Measurements from ENCODE around the gene VILL. TPM values are rescaled to one million over a fixed set of nuclear protein-coding genes. Genes with fewer than 3 reads are reported as not detected.

The VILL gene
- polyA plus RNA-seq, 1 donor from 2014 or later = not detected

- H3F3A ChIP-seq (ENCODE audit: insufficient read depth, low read length, poor library complexity, severe bottlenecking) = no peaks in the 10 kb centered on the region
- H3K4me2 ChIP-seq (ENCODE audit: low read length) = no peak overlapping the region
- TF ChIP-seq POLR2AphosphoS5 (IDR thresholded peaks at IDR 0.05) (no peak), EP300 (conservative IDR thresholded peaks at IDR 0.05; ENCODE audit: poor library complexity, severe bottlenecking) (no peak), REST (IDR thresholded peaks at IDR 0.05; ENCODE audit: borderline replicate concordance) (no peak), MXI1 (conservative IDR thresholded peaks at IDR 0.05; ENCODE audit: poor library complexity, severe bottlenecking) (no peak), EZH2 (IDR thresholded peaks at IDR 0.05; ENCODE audit: borderline replicate concordance, insufficient read depth, low read length, poor library complexity, severe bottlenecking) (no peak), CTCF (IDR thresholded peaks at IDR 0.05; ENCODE audit: poor library complexity, severe bottlenecking) (no peak), RAD21 (conservative IDR thresholded peaks at IDR 0.05) (no peak), SMC3 (conservative IDR thresholded peaks at IDR 0.05; ENCODE audit: poor library complexity) (no peak), TAF1 (IDR thresholded peaks at IDR 0.05; ENCODE audit: low read depth) (no peak)
- no peaks in the 10 kb centered on the region for H4K20me1 ChIP-seq (ENCODE audit: insufficient read depth)
- H2AFZ ChIP-seq (ENCODE audit: low read depth, low read length) = no peak overlapping the region
- H3K27ac ChIP-seq (ENCODE audit: low read length) = no peak overlapping the region
- H3K9ac ChIP-seq (ENCODE audit: low read length) = no peak overlapping the region
- no peaks in the 10 kb centered on the region for H3K9me3 ChIP-seq (ENCODE audit: low read length)
- H3K79me2 ChIP-seq (replicated peaks; ENCODE audit: insufficient read depth, low read length) = no peaks in the 10 kb centered on the region
- no peaks in the 10 kb centered on the region for H3K9me2 ChIP-seq (ENCODE audit: insufficient read depth, low read length)
- no peak overlapping the region for H3K4me3 ChIP-seq (ENCODE audit: low read length)
- H3K36me3 ChIP-seq (ENCODE audit: insufficient read depth, low read length) = no peaks in the 10 kb centered on the region
- no peaks in the 10 kb centered on the region for H3K27me3 ChIP-seq (ENCODE audit: insufficient read depth, low read depth, low read length)
Observed at GRCh38 chr3:38006445-38006995, 15.9 kb downstream of the VILL start.

GRCh38 chr3:38007754-38008090, 17.1 kb downstream of the VILL start:
- Histone ChIP-seq H3K9ac (ENCODE audit: low read length) (no peak overlapping the region), H3K27ac (ENCODE audit: low read length) (no peak overlapping the region), H3K9me2 (ENCODE audit: insufficient read depth, low read length) (no peaks in the 10 kb centered on the region), H3K4me3 (ENCODE audit: low read length) (no peak overlapping the region), H3K79me2 (replicated peaks; ENCODE audit: insufficient read depth, low read length) (no peaks in the 10 kb centered on the region), H3F3A (ENCODE audit: insufficient read depth, low read length, poor library complexity, severe bottlenecking) (no peaks in the 10 kb centered on the region), H3K27me3 (ENCODE audit: insufficient read depth, low read depth, low read length) (no peaks in the 10 kb centered on the region), H3K9me3 (ENCODE audit: low read length) (no peaks in the 10 kb centered on the region), H4K20me1 (ENCODE audit: insufficient read depth) (no peaks in the 10 kb centered on the region), H2AFZ (ENCODE audit: low read depth, low read length) (no peak overlapping the region), H3K36me3 (ENCODE audit: insufficient read depth, low read length) (no peaks in the 10 kb centered on the region), H3K4me2 (ENCODE audit: low read length) (no peak overlapping the region)
- TF ChIP-seq EP300 (conservative IDR thresholded peaks at IDR 0.05; ENCODE audit: poor library complexity, severe bottlenecking) = no peak
- TF ChIP-seq EZH2 (IDR thresholded peaks at IDR 0.05; ENCODE audit: borderline replicate concordance, insufficient read depth, low read length, poor library complexity, severe bottlenecking) = no peak
- no peak for TF ChIP-seq MXI1 (conservative IDR thresholded peaks at IDR 0.05; ENCODE audit: poor library complexity, severe bottlenecking)
- no peak for TF ChIP-seq REST (IDR thresholded peaks at IDR 0.05; ENCODE audit: borderline replicate concordance)
